Ishikawa (cell line): Measurements from ENCODE around the gene KDM3A.

Experiments used
- CEBPB ChIP-seq: IDR thresholded peaks from 2 replicates; pipeline ENCODE4 v1.6.1; 2012
- CREB1 ChIP-seq: IDR thresholded peaks from 2 replicates; pipeline ENCODE4 v1.6.1; 2012; ENCODE audit warnings: low read depth
- EGR1 ChIP-seq: IDR thresholded peaks from 2 replicates; pipeline ENCODE4 v1.6.1; 2012
- EP300 ChIP-seq: IDR thresholded peaks from 2 replicates; pipeline ENCODE4 v1.6.1; 2012; ENCODE audit warnings: borderline replicate concordance
- FOXM1 ChIP-seq: IDR thresholded peaks from 2 replicates; pipeline ENCODE4 v1.6.1; 2012; ENCODE audit warnings: low read depth, borderline replicate concordance
- MAX ChIP-seq: IDR thresholded peaks from 2 replicates; pipeline ENCODE4 v1.6.1; 2012
- NFIC ChIP-seq: IDR thresholded peaks from 2 replicates; pipeline ENCODE4 v1.6.1; 2012
- RAD21 ChIP-seq: IDR thresholded peaks from 2 replicates; pipeline ENCODE4 v1.6.1; 2012; ENCODE audit warnings: low read depth
- REST ChIP-seq: IDR thresholded peaks from 2 replicates; pipeline ENCODE4 v1.6.1; 2012; ENCODE audit warnings: low read depth, mild to moderate bottlenecking
- TAF1 ChIP-seq: IDR thresholded peaks from 2 replicates; pipeline ENCODE4 v1.6.1; 2012; ENCODE audit warnings: low read depth, mild to moderate bottlenecking
- TCF12 ChIP-seq: IDR thresholded peaks from 2 replicates; pipeline ENCODE4 v1.6.1; 2012; ENCODE audit warnings: low read depth
- TEAD4 ChIP-seq: IDR thresholded peaks from 2 replicates; pipeline ENCODE4 v1.6.1; 2012
- USF1 ChIP-seq: IDR thresholded peaks from 2 replicates; pipeline ENCODE4 v1.6.1; 2012
- YY1 ChIP-seq: IDR thresholded peaks from 2 replicates; pipeline ENCODE4 v1.6.1; 2012; ENCODE audit warnings: low read depth
- ZBTB7A ChIP-seq: IDR thresholded peaks from 2 replicates; pipeline ENCODE4 v1.6.1; 2012; ENCODE audit warnings: low read depth

Gene KDM3A

GRCh38 chr2:86518481-86518880 lies 77.3 kb downstream of the KDM3A start:
- TF ChIP-seq RAD21 (peak; percentile 35; the same call in 1 of the 2 replicates), NFIC (no peak)

GRCh38 chr2:86519349-86519748 lies 78.2 kb downstream of the KDM3A start:
- TF ChIP-seq CEBPB, result no peak
- no peak for TF ChIP-seq REST
- TF ChIP-seq TCF12, result no peak
- TF ChIP-seq TEAD4, result no peak
- no peak for TF ChIP-seq MAX
- TF ChIP-seq ZBTB7A, result no peak
- TF ChIP-seq RAD21, result no peak
- no peak for TF ChIP-seq YY1
- TF ChIP-seq EGR1, result no peak
- TF ChIP-seq USF1, result no peak
- no peak for TF ChIP-seq NFIC
- no peak for TF ChIP-seq FOXM1
- TF ChIP-seq TAF1, result no peak
- no peak for TF ChIP-seq CREB1
- no peak for TF ChIP-seq EP300

- TF ChIP-seq CEBPB (no peak), TEAD4 (no peak), REST (no peak), EP300 (no peak), TAF1 (no peak), CREB1 (no peak), RAD21 (no peak), NFIC (no peak)
Measured at GRCh38 chr2:86520153-86520552, 79.0 kb downstream of the KDM3A start.

GRCh38 chr2:86521922-86522321 lies 80.8 kb downstream of the KDM3A start:
- TF ChIP-seq REST (no peak), YY1 (no peak), CEBPB (no peak), TCF12 (no peak), USF1 (no peak), FOXM1 (no peak), NFIC (no peak), RAD21 (no peak), ZBTB7A (no peak), TAF1 (no peak), TEAD4 (no peak), MAX (no peak)

- TF ChIP-seq YY1 (no peak), USF1 (no peak), REST (no peak), NFIC (no peak), MAX (no peak), ZBTB7A (no peak), EP300 (no peak), EGR1 (no peak), TCF12 (no peak), CREB1 (no peak), FOXM1 (no peak), TAF1 (no peak), RAD21 (no peak), TEAD4 (no peak), CEBPB (no peak)
Measured at GRCh38 chr2:86522711-86523110, 81.5 kb downstream of the KDM3A start.
